HG03432 (cell line): Measurements from ENCODE around the gene MGP.
A peak's percentile ranks its signal among the peaks of the same experiment; 100 is the strongest.

Experiments
- ATAC-seq: cut with Tn5 transposase; IDR thresholded peaks from one replicate; pipeline ENCODE4 v1.9.1; 2021; ENCODE audit warnings: mild to moderate bottlenecking, moderate library complexity; ENCODE audit not compliant: unreplicated experiment

Gene MGP

DNA sequence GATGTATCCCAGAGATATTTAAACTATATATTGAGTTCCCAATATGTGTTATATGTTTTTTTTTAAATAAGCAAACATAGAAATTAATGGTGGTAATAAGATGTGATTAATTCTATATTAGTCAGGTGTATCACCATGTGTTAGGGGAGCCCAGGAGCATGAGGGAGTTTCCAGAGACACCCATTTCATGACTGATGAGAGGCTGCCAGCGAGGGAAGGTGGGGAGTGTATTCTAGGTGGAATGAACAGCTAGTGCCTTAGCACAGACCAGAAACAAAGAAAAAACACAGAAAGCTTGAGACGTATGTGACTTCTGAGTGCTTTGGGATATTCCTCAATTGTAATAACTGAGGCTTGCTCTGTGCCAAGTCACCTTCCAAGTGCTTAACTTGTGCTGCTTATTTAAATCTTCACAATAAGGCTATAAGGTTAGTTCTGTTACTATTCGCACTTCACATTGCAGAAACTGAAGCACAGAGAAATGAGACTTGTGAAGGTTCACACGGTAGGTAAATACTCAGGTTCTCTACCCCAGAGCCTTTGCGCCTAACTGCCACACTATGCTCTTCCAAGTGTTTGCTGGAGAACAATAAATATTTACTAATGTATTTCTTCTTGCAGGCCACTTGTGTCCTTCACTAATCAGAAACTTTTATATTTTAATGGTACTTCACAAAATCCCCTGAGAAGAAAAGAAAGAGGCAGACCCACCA, 17.9 kb upstream of the MGP start:
- no peak for ATAC-seq

DNA sequence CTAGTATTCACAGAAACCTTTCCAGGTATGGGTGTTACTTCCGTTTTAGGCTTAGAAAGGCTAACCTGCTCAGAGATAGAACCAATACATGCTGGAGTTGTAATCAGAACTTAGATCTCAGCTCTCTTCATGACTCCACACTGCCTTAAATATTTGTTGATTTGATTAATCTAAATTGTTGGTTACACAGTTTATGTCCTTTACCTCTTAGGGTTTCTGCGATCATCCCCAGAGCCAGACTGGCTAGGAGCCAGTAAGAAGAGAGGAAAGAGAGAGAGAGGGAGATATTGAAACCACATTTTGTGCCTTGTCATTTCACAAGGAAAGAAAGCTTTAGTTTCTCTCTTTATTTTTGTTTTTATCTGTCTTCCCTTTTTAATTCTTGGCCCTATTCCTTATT, 16.8 kb upstream of the MGP start:
- no peak for ATAC-seq

DNA sequence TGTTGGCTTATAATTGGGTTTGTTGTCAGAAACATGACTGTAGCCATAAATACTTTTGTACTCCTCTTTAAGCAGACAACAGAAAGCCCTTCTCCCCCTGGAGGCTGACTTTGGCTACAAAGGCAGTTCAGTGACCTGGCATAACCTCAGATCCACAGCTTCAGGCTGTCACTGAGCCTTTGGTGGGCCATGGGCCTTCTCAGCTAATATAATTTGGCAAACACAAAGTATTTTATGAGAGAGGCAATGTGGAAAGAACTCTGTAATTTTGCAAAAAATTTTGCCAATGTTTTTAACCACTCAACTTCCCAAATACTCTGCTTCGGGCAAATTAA, 15.5 kb upstream of the MGP start:
- ATAC-seq: no peak

- ATAC-seq: no peak
Observed at GRCh38 chr12:14900521-14901227, 15.0 kb upstream of the MGP start.

DNA sequence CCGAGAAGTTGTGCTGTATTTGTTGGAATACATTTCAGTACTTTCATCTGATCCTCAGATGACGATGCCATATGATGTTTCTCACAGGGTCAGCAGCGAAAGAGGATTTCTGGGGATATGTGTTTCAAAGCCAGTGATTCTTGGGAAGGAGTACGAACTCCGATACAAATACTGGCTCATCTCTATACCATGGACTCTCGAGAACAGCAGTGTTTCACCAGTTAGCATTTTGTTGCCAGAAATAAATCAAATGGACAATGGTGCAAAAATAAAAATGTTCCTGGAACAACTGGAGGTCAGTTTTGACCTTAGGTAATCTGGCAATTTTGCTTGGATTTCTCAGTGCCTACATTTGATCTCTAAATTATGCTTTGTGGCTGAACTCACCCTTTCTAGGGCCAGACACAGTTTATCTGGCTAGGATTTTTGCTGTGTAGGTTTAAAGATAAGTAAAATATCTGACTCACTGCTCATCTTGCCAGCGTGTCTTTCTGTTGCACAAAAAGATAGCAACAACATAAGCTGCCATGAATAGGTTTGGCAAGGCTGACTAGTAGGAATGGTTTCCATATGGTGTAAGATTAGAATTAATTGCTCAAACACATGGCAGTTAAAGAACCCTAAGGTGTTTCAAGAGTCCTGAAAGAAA, 11.0 kb upstream of the MGP start:
- ATAC-seq: no peak

- no peak for ATAC-seq
Observed at GRCh38 chr12:14893506-14894250, 8.0 kb upstream of the MGP start.

- no peak for ATAC-seq
Observed at GRCh38 chr12:14892726-14893505, 7.3 kb upstream of the MGP start.

- no peak for ATAC-seq
Observed at GRCh38 chr12:14890701-14891100, 5.0 kb upstream of the MGP start.

DNA sequence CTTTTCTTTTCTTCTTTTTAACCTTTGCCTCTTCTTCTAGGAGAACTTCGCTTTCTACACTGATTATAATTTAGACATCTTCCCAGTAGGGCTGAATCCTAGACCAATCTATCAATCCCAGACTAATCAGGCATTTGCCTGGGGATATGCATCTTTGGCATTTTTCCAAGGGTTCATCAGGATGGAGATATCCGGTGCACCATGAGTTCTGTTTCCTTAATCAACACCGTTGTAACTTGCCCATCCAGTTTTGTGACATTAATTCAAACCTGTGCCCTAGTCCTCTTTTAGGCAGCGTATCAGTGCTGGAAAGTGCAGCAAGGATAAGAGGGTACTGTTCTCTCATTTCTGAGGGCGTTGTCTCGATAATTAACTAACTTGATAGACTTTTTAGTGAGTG, 617 bp upstream of the MGP start:
- ATAC-seq: no peak

- peak; percentile 98 for ATAC-seq
Observed at GRCh38 chr12:14884458-14884878, 1.2 kb downstream of the MGP start.

DNA sequence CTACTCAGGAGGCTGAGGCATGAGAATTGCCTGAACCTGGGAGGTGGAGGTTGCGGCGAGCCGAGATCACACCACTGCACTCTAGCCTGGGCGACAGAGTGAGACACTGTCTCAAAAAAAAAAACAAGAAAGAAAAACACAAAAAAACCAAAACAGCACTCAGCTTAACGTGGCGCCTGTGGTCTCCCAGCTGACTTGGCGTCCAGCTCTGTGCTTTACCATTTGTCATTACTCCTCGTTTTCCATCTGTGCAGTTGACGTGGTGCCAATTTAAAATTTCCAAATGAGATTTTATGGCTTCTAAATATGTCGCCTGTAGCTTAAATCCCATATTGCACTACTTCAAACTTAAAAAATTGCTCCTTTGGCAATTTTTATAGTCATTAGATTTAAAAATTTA, 2.0 kb downstream of the MGP start:
- no peak for ATAC-seq

- no peak for ATAC-seq
Observed at GRCh38 chr12:14880890-14881453, 4.7 kb downstream of the MGP start.

DNA sequence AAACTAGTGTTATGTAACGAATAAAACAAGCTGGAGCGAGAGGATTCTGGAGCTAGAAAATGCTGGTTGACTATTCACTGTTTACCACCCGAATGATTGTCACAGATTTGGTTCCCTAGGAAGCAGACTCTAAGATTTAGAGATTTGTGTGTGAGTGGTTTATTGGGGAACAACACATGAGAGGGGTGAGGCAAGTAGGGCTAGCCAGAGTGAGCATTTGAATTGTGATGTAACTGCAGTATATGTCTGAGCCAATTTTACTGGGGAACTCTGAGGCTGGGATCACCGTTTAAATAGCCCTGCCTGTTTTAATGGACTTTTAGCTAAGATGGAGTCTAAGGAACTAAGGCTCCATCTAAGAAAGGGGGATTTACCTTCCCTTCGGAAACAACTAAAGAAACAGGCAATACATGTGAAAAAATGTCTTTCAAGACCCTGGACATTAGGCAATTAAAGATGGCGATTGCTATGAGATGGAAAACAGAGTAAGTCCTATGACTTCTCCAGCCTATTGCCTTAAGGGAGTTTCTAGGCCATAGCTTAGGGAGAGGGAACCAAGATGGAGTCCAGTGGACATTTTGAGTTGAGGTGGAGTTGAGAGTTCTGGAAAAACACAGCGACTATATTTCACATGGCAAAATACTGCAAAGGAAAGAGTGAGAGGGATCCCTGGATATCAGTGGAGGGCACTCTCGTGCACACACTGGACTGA, 6.3 kb downstream of the MGP start:
- ATAC-seq: no peak

GRCh38 chr12:14878488-14878887, 7.2 kb downstream of the MGP start:
- no peak for ATAC-seq

DNA sequence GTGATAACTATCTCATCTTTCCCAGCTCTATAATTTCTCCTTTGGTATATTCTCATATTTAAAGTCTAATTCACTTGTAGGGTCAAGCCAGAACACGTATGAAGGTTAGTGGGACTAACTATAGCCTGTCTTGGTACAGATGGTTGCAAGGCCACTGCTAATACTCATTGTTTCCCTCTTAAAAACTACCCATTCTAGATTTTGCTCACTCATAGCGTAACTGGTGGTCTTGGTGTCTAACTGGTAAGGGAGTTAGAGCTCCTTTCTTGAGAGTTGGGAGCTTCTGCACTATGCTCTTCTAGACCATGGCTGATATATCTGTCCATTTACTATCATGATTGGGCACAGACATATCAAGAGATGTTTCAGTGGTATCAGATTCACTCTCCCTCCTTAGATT, 8.8 kb downstream of the MGP start:
- ATAC-seq: no peak

- ATAC-seq: no peak
Observed at GRCh38 chr12:14874882-14875281, 10.8 kb downstream of the MGP start.

GRCh38 chr12:14873440-14874185, 12.0 kb downstream of the MGP start:
- no peak for ATAC-seq

DNA sequence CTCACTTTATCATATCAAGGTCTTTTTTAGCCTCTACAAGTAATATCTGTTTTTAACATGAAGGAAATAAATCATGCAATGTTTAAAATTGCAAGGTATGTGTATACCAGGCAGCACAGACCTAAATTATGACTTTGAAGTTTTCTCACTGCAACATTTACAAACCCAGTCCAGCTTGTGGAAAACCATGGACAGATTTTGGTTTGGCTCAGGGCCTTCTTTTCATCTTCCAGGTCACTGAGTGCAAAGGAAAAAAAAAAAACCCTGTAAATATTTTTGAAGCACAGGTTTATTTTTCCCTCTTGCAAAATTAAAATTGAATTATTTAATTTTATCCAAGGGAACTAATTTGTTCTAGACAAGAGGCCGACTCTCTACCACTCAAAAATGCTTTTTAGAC, 13.8 kb downstream of the MGP start:
- ATAC-seq: no peak

GRCh38 chr12:14871247-14871646, 14.4 kb downstream of the MGP start:
- no peak for ATAC-seq
